DMS53 treated with DMSO at 0.1 percent for 48 hours (cell line): ENCODE results near the gene MLLT1.

Source experiments
- DNase-seq: peaks from one replicate; lab custom pipeline; 2025; ENCODE audit not compliant: unreplicated experiment; lab: John Stamatoyannopoulos, UW

Gene MLLT1

GRCh38 chr19:6275170-6275744, 4.5 kb downstream of the MLLT1 start:
- DNase-seq: no peak

- no peak for DNase-seq
Observed at GRCh38 chr19:6274756-6275155, 5.0 kb downstream of the MLLT1 start.

GRCh38 chr19:6273701-6274601, 5.8 kb downstream of the MLLT1 start:
- DNase-seq: no peak

- no peak for DNase-seq
Observed at GRCh38 chr19:6272913-6273600, 6.7 kb downstream of the MLLT1 start.

- no peak for DNase-seq
Observed at GRCh38 chr19:6272411-6272791, 7.4 kb downstream of the MLLT1 start.

- DNase-seq: no peak
Observed at GRCh38 chr19:6271721-6272410, 7.9 kb downstream of the MLLT1 start.

- DNase-seq: no peak
Observed at GRCh38 chr19:6271251-6271650, 8.5 kb downstream of the MLLT1 start.

- no peak for DNase-seq
Observed at GRCh38 chr19:6270822-6271221, 9.0 kb downstream of the MLLT1 start.

- DNase-seq: no peak
Observed at GRCh38 chr19:6270076-6270745, 9.6 kb downstream of the MLLT1 start.

- no peak for DNase-seq
Observed at GRCh38 chr19:6269101-6269886, 10.5 kb downstream of the MLLT1 start.

GRCh38 chr19:6268382-6268771, 11.4 kb downstream of the MLLT1 start:
- no peak for DNase-seq

GRCh38 chr19:6267552-6268381, 12.0 kb downstream of the MLLT1 start:
- DNase-seq: no peak

- no peak for DNase-seq
Observed at GRCh38 chr19:6264803-6265202, 15.0 kb downstream of the MLLT1 start.

- no peak for DNase-seq
Observed at GRCh38 chr19:6263735-6264444, 15.9 kb downstream of the MLLT1 start.

GRCh38 chr19:6263306-6263705, 16.5 kb downstream of the MLLT1 start:
- DNase-seq: no peak

GRCh38 chr19:6262519-6262918, 17.3 kb downstream of the MLLT1 start:
- DNase-seq: no peak

- DNase-seq: no peak
Observed at GRCh38 chr19:6261883-6262282, 17.9 kb downstream of the MLLT1 start.

- DNase-seq: no peak
Observed at GRCh38 chr19:6260912-6261650, 18.7 kb downstream of the MLLT1 start.
